Adrenal gland (tissue), 12 donors: ENCODE results near the gene CUEDC1. TPM values are rescaled to one million over a fixed set of nuclear protein-coding genes. Genes with fewer than 3 reads are reported as not detected.

ENCODE experiments used
- DNase-seq, 7 donors: peaks; one replicate each; pipeline ENCODE4 v3.0.0-alpha.2; 2019 to 2020
- H3K27ac ChIP-seq, 5 donors: fragments of 200-600 bp; sonication (generic) in 4 of 5; 1 replicate in 3 of 5; 2 replicates in 2 of 5; pipeline versions ENCODE4 v1.5.1 to v1.8.0; 2016 to 2020; ENCODE audit warnings: mild to moderate bottlenecking in 1 of 5
- H3K27me3 ChIP-seq: fragments of 200-600 bp; 2 replicates; pipeline ENCODE4 v1.8.0; 2021
- H3K36me3 ChIP-seq, 2 donors: fragments of 200-600 bp; replicated peaks in 1 of 2; 1 replicate in 1 of 2; 2 replicates in 1 of 2; pipeline versions ENCODE4 v1.5.1 to v1.8.0; 2018 to 2022
- H3K4me1 ChIP-seq, 2 donors: fragments of 200-600 bp; replicated peaks in 1 of 2; 1 replicate in 1 of 2; 2 replicates in 1 of 2; pipeline versions ENCODE4 v1.5.1 to v1.8.0; 2018 to 2021
- H3K4me3 ChIP-seq, 4 donors: fragments of 200-600 bp; sonication (generic) in 3 of 4; one replicate each; pipeline ENCODE4 v1.5.1; 2016 to 2018
- H3K9me3 ChIP-seq, 3 donors: fragments of 200-600 bp; sonication (generic) in 1 of 3; replicated peaks in 1 of 3; 1 replicate in 2 of 3; 2 replicates in 1 of 3; pipeline versions ENCODE4 v1.5.1 to v1.8.0; 2016 to 2021
- POLR2A ChIP-seq, 2 donors: fragments of 450-650 bp; IDR thresholded peaks; one replicate each; pipeline ENCODE4 v1.6.1; 2017; ENCODE audit warnings: antibody characterized with exemption in 2 of 2, mild to moderate bottlenecking in 2 of 2, moderate library complexity in 1 of 2
- WGBS, 4 donors: extraction: QIAGEN DNeasy Blood & Tissue Kit in 2 of 4; methylation state at CpG; one replicate each; pipeline versions ENCODE4 v1.1.5 to v1.1.7; 2013 to 2017; 5-methylcytosine and 5-hydroxymethylcytosine counted together
- intact Hi-C, 2 donors: fragments of 100-400 bp; cut with DNase I; formaldehyde crosslinking; loops; one replicate each; pipeline versions ENCODE4 v1.14.1 to v1.15.0; 2022 to 2023
- polyA plus RNA-seq, 3 donors: library from polyadenylated mRNA; stranded (reverse); fragments of 200-250 nt in 2 of 3; fragments of 350-450 nt in 1 of 3; fragmentation: Illumina TruSeq in 1 of 3; extraction: RNeasy Lipid Tissue Mini Kit (QIAGEN cat#74804) in 1 of 3; gene quantifications; one replicate each; pipeline ENCODE4 v1.2.3, GENCODE V29; 2013 to 2014
- total RNA-seq, 9 donors: library from RNA; depleted of rRNA in 4 of 9; stranded (reverse); fragments of >200 nt in 4 of 9; fragments of 120-200 nt in 1 of 9; fragmentation: NEBNext Ultra II Directional in 1 of 9; extraction: Animal tissue kit (Norgen Biotek cat#: 25700) in 1 of 9; gene quantifications; one replicate each; pipeline versions ENCODE4 v1.1.0 to v1.2.4, GENCODE V29; 2013 to 2023
- TF ChIP-seq, protein P1 (sequence below), 6 experiments: fragments of 450-650 bp in 4 of 6; fragments of 200-600 bp in 2 of 6; sonication (generic) in 1 of 6; IDR thresholded peaks; 1 replicate in 5 of 6; 2 replicates in 1 of 6; pipeline versions ENCODE4 v1.5.1 to v1.8.0; 2016 to 2021; ENCODE audit warnings: antibody characterized with exemption in 6 of 6, mild to moderate bottlenecking in 2 of 6, moderate library complexity in 1 of 6
- donor health status: healthy with polysubstance abuse.
- donor health status: Bipolar disorder and iron deficiency.
- donor health status: DM: yes; HTN: yes; CAD: no.
- donor health status: DM: no; HTN: no; CAD: no.
- donor health status: DM: no; HTN: no; CAD: no.
- donor health status: DM: yes; HTN: yes; CAD: no.

Gene CUEDC1
- total and polyA plus RNA-seq, 12 donors = 9.4 to 47.3 (median 39.0) TPM

DNA sequence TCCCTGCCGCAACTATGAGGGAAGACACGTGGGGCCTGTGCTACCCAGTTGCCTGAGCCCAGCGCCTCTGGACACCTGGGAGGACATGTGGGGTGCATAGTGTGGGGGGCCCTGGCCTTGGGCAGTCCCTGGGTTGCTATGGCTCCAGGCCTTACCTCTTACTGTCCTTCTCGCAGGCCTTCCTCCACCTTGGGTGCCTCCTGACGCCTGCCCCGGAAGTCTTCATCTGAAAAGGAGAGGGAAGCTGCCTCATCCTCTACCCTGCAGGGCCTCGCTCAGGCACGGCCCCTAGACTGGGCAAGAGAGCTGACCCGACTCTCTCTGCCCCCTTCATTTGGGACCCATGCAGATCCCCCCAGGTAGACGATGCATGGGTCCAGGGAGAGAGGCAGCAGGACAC is 88.9 kb downstream of the CUEDC1 start:
- intact Hi-C loops = loop anchor here in 1 of 2 donors (10.0 kb wide), 1 partner anchor 248 kb away; no protein-coding TSS in a partner anchor
- whole genome bisulfite sequencing, 4 donors = 85 to 94% (median 91%) methylated on average over 8 to 10 of the region's 10 CpGs
- DNase-seq = no peak

DNA sequence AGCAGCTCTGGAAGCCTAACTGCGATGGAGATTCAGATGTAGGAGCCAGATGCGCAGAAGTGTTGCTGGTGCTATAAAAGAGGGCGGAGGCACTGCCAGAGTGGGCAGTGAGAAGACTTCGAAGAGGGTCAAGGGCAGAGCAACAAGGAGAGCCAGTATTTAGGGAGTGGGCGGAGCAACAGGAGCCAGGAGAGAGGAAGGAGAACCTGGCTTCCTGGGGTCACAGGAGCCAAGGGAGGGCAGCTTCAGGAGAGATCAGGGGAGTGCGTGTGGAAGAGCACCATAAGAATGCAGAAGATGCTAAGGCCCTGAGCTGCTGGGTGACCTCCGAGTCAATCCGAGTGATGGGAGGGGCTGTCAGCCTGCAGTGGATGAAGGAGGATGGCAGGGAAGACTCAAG is 90.9 kb downstream of the CUEDC1 start:
- Histone ChIP-seq H3K9me3 (no peaks in the 10 kb centered on the region), H3K4me3 (no peak overlapping the region), H3K36me3 (peaks cover 0 to 9% of the 10 kb centered on the region in 2 donors), H3K27me3 (no peaks in the 10 kb centered on the region), H3K4me1 (peaks cover 43 to 48% of the 10 kb centered on the region in 2 donors), H3K27ac (no peak overlapping the region)
- TF ChIP-seq POLR2A (IDR thresholded peaks at IDR 0.05) = no peak
- TF ChIP-seq, protein P1, sequence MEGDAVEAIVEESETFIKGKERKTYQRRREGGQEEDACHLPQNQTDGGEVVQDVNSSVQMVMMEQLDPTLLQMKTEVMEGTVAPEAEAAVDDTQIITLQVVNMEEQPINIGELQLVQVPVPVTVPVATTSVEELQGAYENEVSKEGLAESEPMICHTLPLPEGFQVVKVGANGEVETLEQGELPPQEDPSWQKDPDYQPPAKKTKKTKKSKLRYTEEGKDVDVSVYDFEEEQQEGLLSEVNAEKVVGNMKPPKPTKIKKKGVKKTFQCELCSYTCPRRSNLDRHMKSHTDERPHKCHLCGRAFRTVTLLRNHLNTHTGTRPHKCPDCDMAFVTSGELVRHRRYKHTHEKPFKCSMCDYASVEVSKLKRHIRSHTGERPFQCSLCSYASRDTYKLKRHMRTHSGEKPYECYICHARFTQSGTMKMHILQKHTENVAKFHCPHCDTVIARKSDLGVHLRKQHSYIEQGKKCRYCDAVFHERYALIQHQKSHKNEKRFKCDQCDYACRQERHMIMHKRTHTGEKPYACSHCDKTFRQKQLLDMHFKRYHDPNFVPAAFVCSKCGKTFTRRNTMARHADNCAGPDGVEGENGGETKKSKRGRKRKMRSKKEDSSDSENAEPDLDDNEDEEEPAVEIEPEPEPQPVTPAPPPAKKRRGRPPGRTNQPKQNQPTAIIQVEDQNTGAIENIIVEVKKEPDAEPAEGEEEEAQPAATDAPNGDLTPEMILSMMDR (IDR thresholded peaks at IDR 0.05) = no peak
- WGBS, 4 donors = 74 to 85% (median 79%) methylated on average over 8 of the region's 8 CpGs
- intact Hi-C loops = loop anchor here (5.0 to 10.0 kb wide), 2 partner anchors 133 to 251 kb away; no protein-coding TSS in a partner anchor
- DNase-seq = peak in 1 of 7 donors; percentile 10

More for the DNA sequence above, 88.9 kb downstream of the CUEDC1 start:
- Histone ChIP-seq H3K27ac (peak overlapping the region in 1 of 5 donors; percentile 94), H3K36me3 (peaks cover 0 to 9% of the 10 kb centered on the region in 2 donors), H3K4me1 (peaks cover 44 to 51% of the 10 kb centered on the region in 2 donors), H3K9me3 (no peaks in the 10 kb centered on the region), H3K27me3 (no peaks in the 10 kb centered on the region), H3K4me3 (no peak overlapping the region)
- TF ChIP-seq, protein P1 (IDR thresholded peaks at IDR 0.05) = no peak
- TF ChIP-seq POLR2A (IDR thresholded peaks at IDR 0.05) = no peak

DNA sequence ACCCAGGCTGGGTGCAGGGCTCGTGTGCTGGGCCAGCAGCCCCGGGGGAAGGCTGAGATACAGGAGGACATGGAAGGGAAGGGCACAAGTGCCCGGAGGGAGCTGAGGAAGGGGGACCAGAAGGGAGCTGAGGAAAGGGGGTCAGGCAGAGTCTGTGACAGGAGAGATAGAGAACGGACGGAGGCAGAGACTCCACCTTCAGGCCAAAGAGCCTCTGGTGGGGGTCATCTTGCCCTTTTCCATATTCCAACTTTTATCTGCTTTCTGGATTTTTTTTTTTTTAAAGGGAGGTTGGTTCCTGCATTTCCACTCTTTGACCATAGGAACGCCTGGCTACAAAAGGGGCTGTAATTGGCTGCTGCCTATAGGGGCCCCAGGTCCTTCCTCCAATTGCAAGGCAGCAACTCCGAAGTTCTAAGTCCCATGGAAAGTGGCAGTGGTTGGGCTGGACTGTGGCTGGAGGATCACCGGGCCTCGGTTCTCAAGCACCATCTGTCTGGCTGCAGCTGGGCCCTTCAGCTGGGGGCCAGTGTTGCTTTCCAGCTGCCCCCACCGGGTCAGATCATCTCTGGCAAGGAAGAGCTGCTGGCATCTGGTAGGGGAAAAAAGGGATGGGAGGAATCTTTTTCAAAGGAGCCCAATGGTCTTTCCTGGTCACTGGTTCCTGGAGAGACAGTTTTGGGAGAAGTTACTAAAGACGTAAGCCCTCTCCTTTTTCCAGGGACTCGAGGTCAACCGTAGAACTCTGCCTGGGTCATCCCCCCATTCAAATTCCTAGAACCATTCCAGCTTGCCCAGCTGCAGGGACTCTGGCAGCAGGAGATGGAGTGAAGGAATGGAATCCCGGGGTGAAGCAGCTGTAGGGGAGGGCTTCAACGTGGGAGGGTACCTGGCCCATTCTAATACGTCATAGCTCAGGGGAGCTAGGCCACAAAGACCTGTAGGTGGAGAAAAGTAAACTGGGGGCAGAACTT is 92.2 kb downstream of the CUEDC1 start:
- H3K4me1 ChIP-seq = peaks cover 30 to 39% of the 10 kb centered on the region in 2 donors
- peak overlapping the region in 3 of 5 donors; percentile 94 to 95 (median 95) for H3K27ac ChIP-seq
- no peak overlapping the region for H3K4me3 ChIP-seq
- intact Hi-C loops = loop anchor here (5.0 to 10.0 kb wide), 2 partner anchors 134 to 252 kb away; no protein-coding TSS in a partner anchor
- TF ChIP-seq, protein P1 (IDR thresholded peaks at IDR 0.05) = no peak
- no peak for TF ChIP-seq POLR2A (IDR thresholded peaks at IDR 0.05)
- DNase-seq = peak in 1 of 7 donors; percentile 21
- H3K9me3 ChIP-seq = no peaks in the 10 kb centered on the region
- WGBS, 4 donors = 86 to 87% (median 87%) methylated on average over 16 of the region's 16 CpGs
- H3K36me3 ChIP-seq = peaks cover 0 to 9% of the 10 kb centered on the region in 2 donors
- H3K27me3 ChIP-seq = no peaks in the 10 kb centered on the region
